Karpas-422 (cell line): ENCODE measurements around the gene SOAT2. TPM values are rescaled to one million over a fixed set of nuclear protein-coding genes. Genes with fewer than 3 reads are reported as not detected.

Experiments
- DNase-seq: peaks from one replicate; pipeline ENCODE4 v3.0.0-alpha.2; 2015
- H2AFZ ChIP-seq: fragments of 200-600 bp; sonication (generic); 2 replicates; pipeline ENCODE4 v1.6.1; 2014; ENCODE audit warnings: antibody characterized with exemption, low read length, mixed read lengths
- H3K27ac ChIP-seq: fragments of 200-600 bp; sonication (generic); 2 replicates; pipeline ENCODE4 v1.5.1; 2014; ENCODE audit warnings: mild to moderate bottlenecking, low read length, moderate library complexity
- H3K27me3 ChIP-seq: fragments of 200-600 bp; sonication (generic); 2 replicates; pipeline ENCODE4 v1.6.1; 2014; ENCODE audit warnings: low read length, mixed read lengths
- H3K36me3 ChIP-seq: fragments of 200-600 bp; sonication (generic); 2 replicates; pipeline ENCODE4 v1.6.1; 2014; ENCODE audit warnings: low read length, mixed read lengths; ENCODE audit not compliant: insufficient read depth
- H3K4me1 ChIP-seq: fragments of 200-600 bp; sonication (generic); 2 replicates; pipeline ENCODE4 v1.6.1; 2014; ENCODE audit warnings: mild to moderate bottlenecking, low read length, mixed read lengths
- H3K4me2 ChIP-seq: fragments of 200-600 bp; sonication (generic); 2 replicates; pipeline ENCODE4 v1.6.1; 2014; ENCODE audit warnings: low read length, low read depth, mild to moderate bottlenecking; ENCODE audit not compliant: poor library complexity, severe bottlenecking
- H3K4me3 ChIP-seq: fragments of 200-600 bp; sonication (generic); 2 replicates; pipeline ENCODE4 v1.5.1; 2014; ENCODE audit warnings: mild to moderate bottlenecking, antibody characterized with exemption, low read length, mixed read lengths
- H3K79me2 ChIP-seq: fragments of 200-600 bp; sonication (generic); 2 replicates; pipeline ENCODE4 v1.6.1; 2014; ENCODE audit warnings: mild to moderate bottlenecking, low read length, mixed read lengths
- H3K9ac ChIP-seq: fragments of 200-600 bp; sonication (generic); 2 replicates; pipeline ENCODE4 v1.6.0; 2014; ENCODE audit warnings: low read length
- H3K9me2 ChIP-seq: fragments of 200-600 bp; sonication (generic), shearing (Covaris generic); replicated peaks from 2 replicates; pipeline ENCODE4 v1.6.0; 2014; ENCODE audit warnings: mild to moderate bottlenecking, low read length, moderate library complexity; ENCODE audit not compliant: insufficient read depth
- H3K9me3 ChIP-seq: fragments of 300-700, 200-600 bp; sonication (generic); 2 replicates; pipeline ENCODE4 v1.6.1; 2014; ENCODE audit warnings: low read length, mixed read lengths
- H4K20me1 ChIP-seq: fragments of 200-600 bp; sonication (generic); 2 replicates; pipeline ENCODE4 v1.6.1; 2014; ENCODE audit warnings: mild to moderate bottlenecking, antibody characterized with exemption, low read length, low read depth; ENCODE audit not compliant: insufficient read depth
- total RNA-seq: library from RNA; depleted of rRNA; stranded (reverse); fragments of >200 nt; shearing (Covaris generic); gene quantifications from 2 replicates; pipeline ENCODE4 v1.2.3, GENCODE V29; 2014; ENCODE audit warnings: low replicate concordance

Gene SOAT2
- total RNA-seq, 1 experiment from 2014 or later: not detected

- H3K36me3 ChIP-seq: no peaks in the 10 kb centered on the region
These were observed 33.5 kb upstream of the SOAT2 start for GRCh38 chr12:53069621-53070410.

GRCh38 chr12:53070877-53071492 lies 32.3 kb upstream of the SOAT2 start:
- no peaks in the 10 kb centered on the region for H3K79me2 ChIP-seq
- no peaks in the 10 kb centered on the region for H3K27me3 ChIP-seq
- H2AFZ ChIP-seq: no peak overlapping the region
- no peaks in the 10 kb centered on the region for H3K9me2 ChIP-seq
- H3K36me3 ChIP-seq: no peaks in the 10 kb centered on the region
- no peaks in the 10 kb centered on the region for H3K9me3 ChIP-seq
- H3K4me3 ChIP-seq: no peak overlapping the region
- no peak overlapping the region for H3K27ac ChIP-seq
- H3K4me1 ChIP-seq: no peaks in the 10 kb centered on the region
- no peak overlapping the region for H3K9ac ChIP-seq
- H4K20me1 ChIP-seq: no peaks in the 10 kb centered on the region
- no peak for DNase-seq
- H3K4me2 ChIP-seq: no peak overlapping the region

More at GRCh38 chr12:53069621-53070410, 33.5 kb upstream of the SOAT2 start:
- Histone ChIP-seq H3K79me2 (no peaks in the 10 kb centered on the region), H3K27ac (no peak overlapping the region), H4K20me1 (no peaks in the 10 kb centered on the region; the same call in 1 of the 2 replicates), H3K4me1 (no peaks in the 10 kb centered on the region), H3K9me2 (no peaks in the 10 kb centered on the region), H2AFZ (no peak overlapping the region), H3K4me2 (no peak overlapping the region), H3K9ac (no peak overlapping the region), H3K9me3 (no peaks in the 10 kb centered on the region), H3K27me3 (no peaks in the 10 kb centered on the region), H3K4me3 (no peak overlapping the region)
- DNase-seq: no peak

- H3K9me3 ChIP-seq: no peaks in the 10 kb centered on the region
- no peaks in the 10 kb centered on the region for H3K79me2 ChIP-seq
- H3K4me2 ChIP-seq: no peak overlapping the region
- H3K9ac ChIP-seq: no peak overlapping the region
- H3K4me3 ChIP-seq: no peak overlapping the region
- no peak for DNase-seq
- no peaks in the 10 kb centered on the region for H3K4me1 ChIP-seq
- H4K20me1 ChIP-seq: no peaks in the 10 kb centered on the region
- H3K27me3 ChIP-seq: no peaks in the 10 kb centered on the region
- H3K27ac ChIP-seq: no peak overlapping the region
- H3K9me2 ChIP-seq: no peaks in the 10 kb centered on the region
- H3K36me3 ChIP-seq: no peaks in the 10 kb centered on the region
- H2AFZ ChIP-seq: no peak overlapping the region
These were observed 31.4 kb upstream of the SOAT2 start for GRCh38 chr12:53071591-53072551.

GRCh38 chr12:53073881-53074280 lies 29.4 kb upstream of the SOAT2 start:
- Histone ChIP-seq H3K4me1 (peaks cover 12% of the 10 kb centered on the region), H3K9me3 (no peaks in the 10 kb centered on the region), H3K36me3 (no peaks in the 10 kb centered on the region), H3K27me3 (no peaks in the 10 kb centered on the region), H3K4me2 (no peak overlapping the region), H3K79me2 (peaks cover 12% of the 10 kb centered on the region), H3K9ac (no peak overlapping the region), H3K4me3 (no peak overlapping the region), H3K27ac (no peak overlapping the region), H2AFZ (no peak overlapping the region), H3K9me2 (no peaks in the 10 kb centered on the region), H4K20me1 (no peaks in the 10 kb centered on the region)
- no peak for DNase-seq

- no peaks in the 10 kb centered on the region for H3K9me3 ChIP-seq
- H4K20me1 ChIP-seq: no peaks in the 10 kb centered on the region
- H3K9ac ChIP-seq: no peak overlapping the region
- H3K4me2 ChIP-seq: no peak overlapping the region
- H2AFZ ChIP-seq: no peak overlapping the region
- H3K36me3 ChIP-seq: no peaks in the 10 kb centered on the region
- peaks cover 13% of the 10 kb centered on the region for H3K4me1 ChIP-seq
- H3K27ac ChIP-seq: no peak overlapping the region
- no peak for DNase-seq
- H3K4me3 ChIP-seq: no peak overlapping the region
- no peaks in the 10 kb centered on the region for H3K27me3 ChIP-seq
- H3K79me2 ChIP-seq: peaks cover 12% of the 10 kb centered on the region
- no peaks in the 10 kb centered on the region for H3K9me2 ChIP-seq
These were observed 28.8 kb upstream of the SOAT2 start for GRCh38 chr12:53074283-53074998.

- H3K4me1 ChIP-seq: peaks cover 18% of the 10 kb centered on the region
- H3K36me3 ChIP-seq: no peaks in the 10 kb centered on the region
- no peaks in the 10 kb centered on the region for H4K20me1 ChIP-seq
- H3K4me3 ChIP-seq: no peak overlapping the region
- H2AFZ ChIP-seq: no peak overlapping the region
- H3K27me3 ChIP-seq: no peaks in the 10 kb centered on the region
- DNase-seq: no peak
- no peaks in the 10 kb centered on the region for H3K9me2 ChIP-seq
- no peak overlapping the region for H3K9ac ChIP-seq
- no peak overlapping the region for H3K27ac ChIP-seq
- H3K9me3 ChIP-seq: no peaks in the 10 kb centered on the region
- H3K4me2 ChIP-seq: no peak overlapping the region
- peaks cover 12% of the 10 kb centered on the region for H3K79me2 ChIP-seq
These were observed 28.3 kb upstream of the SOAT2 start for GRCh38 chr12:53074999-53075370.

- no peaks in the 10 kb centered on the region for H4K20me1 ChIP-seq
- H3K9me3 ChIP-seq: no peaks in the 10 kb centered on the region
- H3K9ac ChIP-seq: no peak overlapping the region
- H3K27me3 ChIP-seq: no peaks in the 10 kb centered on the region
- DNase-seq: no peak
- H3K27ac ChIP-seq: no peak overlapping the region
- H3K36me3 ChIP-seq: no peaks in the 10 kb centered on the region
- H3K4me1 ChIP-seq: peaks cover 18% of the 10 kb centered on the region
- no peak overlapping the region for H3K4me2 ChIP-seq
- no peaks in the 10 kb centered on the region for H3K9me2 ChIP-seq
- no peak overlapping the region for H3K4me3 ChIP-seq
- H2AFZ ChIP-seq: no peak overlapping the region
- peaks cover 12% of the 10 kb centered on the region for H3K79me2 ChIP-seq
These were observed 26.8 kb upstream of the SOAT2 start for GRCh38 chr12:53076461-53076860.
